Measurements from ENCODE around the gene MYOZ1.
"Not testable (repeated sequence)": the region's sequence is repeated elsewhere in the genome, so short reads cannot be mapped to it uniquely, and the experiment has no call there.

DNA sequence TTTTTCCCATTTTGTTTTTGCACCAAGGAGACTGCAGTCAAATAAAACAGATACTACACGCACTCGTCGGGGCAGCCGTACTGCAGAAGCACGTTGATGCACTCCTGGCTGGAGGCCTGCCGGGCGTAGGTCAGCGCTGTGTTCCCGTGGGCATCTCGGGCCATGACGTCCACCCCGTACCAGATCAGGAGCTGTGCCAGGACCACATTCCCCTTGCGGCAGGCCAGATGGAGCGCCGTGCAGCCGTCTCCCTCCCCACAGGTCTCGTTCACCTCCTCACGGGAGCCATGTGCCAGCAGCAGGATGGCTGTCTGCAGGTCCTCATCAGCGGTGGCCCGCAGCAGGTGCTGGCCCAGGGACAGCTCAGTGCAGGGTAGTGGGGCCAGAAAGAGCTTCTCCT, 33.3 kb upstream of the MYOZ1 start:
- not testable (repeated sequence) for TF ChIP-seq MAFK (IDR thresholded peaks at IDR 0.05; ENCODE audit: low read depth, low read length); CREB1 (IDR thresholded peaks at IDR 0.05); SP1 (IDR thresholded peaks at IDR 0.05; ENCODE audit: low read depth, low read length); YY1 (IDR thresholded peaks at IDR 0.05; ENCODE audit: low read depth, low read length)
- TF ChIP-seq, protein P1, sequence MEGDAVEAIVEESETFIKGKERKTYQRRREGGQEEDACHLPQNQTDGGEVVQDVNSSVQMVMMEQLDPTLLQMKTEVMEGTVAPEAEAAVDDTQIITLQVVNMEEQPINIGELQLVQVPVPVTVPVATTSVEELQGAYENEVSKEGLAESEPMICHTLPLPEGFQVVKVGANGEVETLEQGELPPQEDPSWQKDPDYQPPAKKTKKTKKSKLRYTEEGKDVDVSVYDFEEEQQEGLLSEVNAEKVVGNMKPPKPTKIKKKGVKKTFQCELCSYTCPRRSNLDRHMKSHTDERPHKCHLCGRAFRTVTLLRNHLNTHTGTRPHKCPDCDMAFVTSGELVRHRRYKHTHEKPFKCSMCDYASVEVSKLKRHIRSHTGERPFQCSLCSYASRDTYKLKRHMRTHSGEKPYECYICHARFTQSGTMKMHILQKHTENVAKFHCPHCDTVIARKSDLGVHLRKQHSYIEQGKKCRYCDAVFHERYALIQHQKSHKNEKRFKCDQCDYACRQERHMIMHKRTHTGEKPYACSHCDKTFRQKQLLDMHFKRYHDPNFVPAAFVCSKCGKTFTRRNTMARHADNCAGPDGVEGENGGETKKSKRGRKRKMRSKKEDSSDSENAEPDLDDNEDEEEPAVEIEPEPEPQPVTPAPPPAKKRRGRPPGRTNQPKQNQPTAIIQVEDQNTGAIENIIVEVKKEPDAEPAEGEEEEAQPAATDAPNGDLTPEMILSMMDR (IDR thresholded peaks at IDR 0.05; ENCODE audit: control extremely low read depth in 1 of 3, insufficient read depth in 1 of 3, low read depth in 1 of 3, low read length in 3 of 3) = not testable (repeated sequence)
